Measurements from ENCODE around the gene SFXN2. TPM values are rescaled to one million over a fixed set of nuclear protein-coding genes. Genes with fewer than 3 reads are reported as not detected.
"Not testable (repeated sequence)": the region's sequence is repeated elsewhere in the genome, so short reads cannot be mapped to it uniquely, and the experiment has no call there.

SFXN2 gene
- total and polyA plus RNA-seq, 5 donors from 2014 or later = 4.9 to 11.5 (median 9.9) TPM

- Histone ChIP-seq H3K27ac (ENCODE audit: insufficient read depth, low read length, poor library complexity, severe bottlenecking) (peak within 1 kb of the TSS; percentile 88), H3K4me3 (ENCODE audit: low read depth, low read length) (peak within 1 kb of the TSS; percentile 83), H3K9me3 (ENCODE audit: control insufficient read depth in 2 of 2, low read length in 2 of 2) (no peaks in the 10 kb centered on the region), H3K36me3 (ENCODE audit: control insufficient read depth, insufficient read depth, low read length) (peaks cover 4% of the 10 kb centered on the region), H3K27me3 (ENCODE audit: control insufficient read depth, insufficient read depth, low read length) (no peaks in the 10 kb centered on the region), H3K4me1 (ENCODE audit: control insufficient read depth, insufficient read depth, low read length, poor library complexity, severe bottlenecking) (peaks cover 20% of the 10 kb centered on the region)
- H3K4me3 Mint-ChIP-seq = peak within 1 kb of the TSS; percentile 89 to 97 (median 96)
- peaks cover 13% of the 10 kb centered on the region for H3K36me3 Mint-ChIP-seq
- H3K4me1 Mint-ChIP-seq = peaks cover 21 to 60% (median 27%) of the 10 kb centered on the region in 4 donors
- no peaks in the 10 kb centered on the region for H3K27me3 Mint-ChIP-seq
- H3K9me3 Mint-ChIP-seq = no peaks in the 10 kb centered on the region
- DNase-seq (peak; percentile 89 to 98 (median 92)), ATAC-seq (ENCODE audit: low read depth in 2 of 2) (peak; percentile 93 to 94)
- peak within 1 kb of the TSS; percentile 81 to 93 (median 88) for H3K27ac Mint-ChIP-seq
Observed at GRCh38 chr10:102713814-102714620, 419 bp upstream of the SFXN2 start, which contains the start of gene ARL3. TSS of gene ARL3 (minus strand) at chr10:102714397. CDS start at chr10:102714275, 122 bp downstream.

DNA sequence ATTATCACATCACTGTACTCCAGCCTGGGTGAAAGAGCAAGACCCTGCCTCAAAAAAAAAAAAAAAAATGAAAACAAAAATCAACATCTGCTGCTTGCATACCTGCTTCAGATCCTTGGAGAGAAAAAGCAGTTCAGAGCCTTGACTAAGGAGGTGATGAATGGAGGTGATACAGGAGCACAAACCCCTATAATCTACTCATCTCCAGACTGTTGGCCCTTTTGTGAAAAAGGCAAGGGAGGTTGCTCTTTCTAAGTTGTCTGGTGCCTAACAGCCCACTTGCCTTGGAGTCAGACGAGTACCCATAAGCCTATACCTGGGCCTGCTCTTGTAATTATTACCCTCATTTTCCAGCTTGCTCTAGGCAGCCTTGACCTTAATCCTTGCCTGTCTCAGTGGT is 1.4 kb downstream of the SFXN2 start:
- no peak overlapping the region for H3K27ac Mint-ChIP-seq
- peaks cover 16% of the 10 kb centered on the region for H3K36me3 Mint-ChIP-seq
- peaks cover 19 to 60% (median 30%) of the 10 kb centered on the region in 4 donors for H3K4me1 Mint-ChIP-seq
- no peaks in the 10 kb centered on the region for H3K27me3 Mint-ChIP-seq
- ATAC-seq (ENCODE audit: low read depth in 2 of 2) (no peak), DNase-seq (no peak)
- H3K4me3 ChIP-seq (ENCODE audit: low read depth, low read length) = no peak overlapping the region
- H3K27me3 ChIP-seq (ENCODE audit: control insufficient read depth, insufficient read depth, low read length) = no peaks in the 10 kb centered on the region
- no peak overlapping the region for H3K27ac ChIP-seq (ENCODE audit: insufficient read depth, low read length, poor library complexity, severe bottlenecking)
- peak overlapping the region; percentile 89 to 97 (median 96) for H3K4me3 Mint-ChIP-seq
- H3K9me3 Mint-ChIP-seq = no peaks in the 10 kb centered on the region
- no peaks in the 10 kb centered on the region for H3K9me3 ChIP-seq (ENCODE audit: control insufficient read depth in 2 of 2, low read length in 2 of 2)
- H3K36me3 ChIP-seq (ENCODE audit: control insufficient read depth, insufficient read depth, low read length) = peaks cover 4% of the 10 kb centered on the region
- H3K4me1 ChIP-seq (ENCODE audit: control insufficient read depth, insufficient read depth, low read length, poor library complexity, severe bottlenecking) = peaks cover 20% of the 10 kb centered on the region

GRCh38 chr10:102716900-102717565 is 2.6 kb downstream of the SFXN2 start:
- H3K36me3 ChIP-seq (ENCODE audit: control insufficient read depth, insufficient read depth, low read length); H3K27me3 ChIP-seq (ENCODE audit: control insufficient read depth, insufficient read depth, low read length); H3K9me3 ChIP-seq (ENCODE audit: control insufficient read depth in 2 of 2, low read length in 2 of 2); H3K27ac ChIP-seq (ENCODE audit: insufficient read depth, low read length, poor library complexity, severe bottlenecking); ATAC-seq (ENCODE audit: low read depth in 2 of 2); H3K27me3 Mint-ChIP-seq; H3K4me3 ChIP-seq (ENCODE audit: low read depth, low read length); H3K27ac Mint-ChIP-seq; DNase-seq; H3K9me3 Mint-ChIP-seq: not testable (repeated sequence)
- Mint-ChIP-seq H3K4me3 (peak overlapping the region; percentile 24 to 78 (median 54)), H3K4me1 (peaks cover 17 to 60% (median 30%) of the 10 kb centered on the region in 4 donors), H3K36me3 (peaks cover 16% of the 10 kb centered on the region)
- H3K4me1 ChIP-seq (ENCODE audit: control insufficient read depth, insufficient read depth, low read length, poor library complexity, severe bottlenecking) = peaks cover 20% of the 10 kb centered on the region

DNA sequence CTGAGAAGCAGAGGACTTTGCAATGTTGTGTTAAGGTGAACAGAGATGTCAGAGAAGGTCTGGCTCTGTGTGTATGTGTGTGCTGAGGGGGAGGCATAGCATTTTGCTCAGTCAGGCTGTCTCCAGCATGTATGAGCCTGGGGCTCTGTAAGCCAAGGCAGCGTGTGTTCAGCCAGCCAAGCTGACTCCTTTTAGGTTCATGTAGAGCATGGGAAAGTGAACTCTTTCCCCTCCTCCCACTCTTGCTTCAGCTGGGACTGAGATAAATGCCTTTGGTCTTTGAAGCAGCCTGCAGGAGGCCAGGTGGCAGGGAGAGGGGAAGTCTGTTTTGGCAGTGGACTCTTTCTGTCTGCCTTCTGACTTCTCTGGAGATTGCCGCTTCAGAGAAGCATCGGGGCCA is 3.8 kb downstream of the SFXN2 start:
- H3K27ac ChIP-seq (ENCODE audit: insufficient read depth, low read length, poor library complexity, severe bottlenecking) = no peak overlapping the region
- Mint-ChIP-seq H3K36me3 (peaks cover 16% of the 10 kb centered on the region), H3K27ac (peak overlapping the region in 1 of 3 donors; percentile 18), H3K9me3 (no peaks in the 10 kb centered on the region), H3K27me3 (no peaks in the 10 kb centered on the region), H3K4me1 (peaks cover 19 to 50% (median 28%) of the 10 kb centered on the region in 4 donors), H3K4me3 (peak overlapping the region in 1 of 4 donors; percentile 78)
- DNase-seq (no peak), ATAC-seq (ENCODE audit: low read depth in 2 of 2) (no peak)
- peaks cover 4% of the 10 kb centered on the region for H3K36me3 ChIP-seq (ENCODE audit: control insufficient read depth, insufficient read depth, low read length)
- peaks cover 17% of the 10 kb centered on the region for H3K4me1 ChIP-seq (ENCODE audit: control insufficient read depth, insufficient read depth, low read length, poor library complexity, severe bottlenecking)
- H3K4me3 ChIP-seq (ENCODE audit: low read depth, low read length) = no peak overlapping the region
- no peaks in the 10 kb centered on the region for H3K27me3 ChIP-seq (ENCODE audit: control insufficient read depth, insufficient read depth, low read length)
- no peaks in the 10 kb centered on the region for H3K9me3 ChIP-seq (ENCODE audit: control insufficient read depth in 2 of 2, low read length in 2 of 2)

- H3K27ac Mint-ChIP-seq = peak overlapping the region in 1 of 3 donors; percentile 26
- no peaks in the 10 kb centered on the region for H3K27me3 Mint-ChIP-seq
- Histone ChIP-seq H3K27ac (ENCODE audit: insufficient read depth, low read length, poor library complexity, severe bottlenecking) (no peak overlapping the region), H3K4me3 (ENCODE audit: low read depth, low read length) (no peak overlapping the region), H3K4me1 (ENCODE audit: control insufficient read depth, insufficient read depth, low read length, poor library complexity, severe bottlenecking) (peaks cover 2% of the 10 kb centered on the region), H3K27me3 (ENCODE audit: control insufficient read depth, insufficient read depth, low read length) (no peaks in the 10 kb centered on the region), H3K9me3 (ENCODE audit: control insufficient read depth in 2 of 2, low read length in 2 of 2) (no peaks in the 10 kb centered on the region), H3K36me3 (ENCODE audit: control insufficient read depth, insufficient read depth, low read length) (peaks cover 4% of the 10 kb centered on the region)
- H3K4me1 Mint-ChIP-seq = peaks cover 19 to 39% (median 26%) of the 10 kb centered on the region in 4 donors
- ATAC-seq (ENCODE audit: low read depth in 2 of 2) = no peak
- no peak for DNase-seq
- H3K36me3 Mint-ChIP-seq = peaks cover 26% of the 10 kb centered on the region
- H3K4me3 Mint-ChIP-seq = no peak overlapping the region
- H3K9me3 Mint-ChIP-seq = peaks cover 0 to 3% (median 0%) of the 10 kb centered on the region in 7 donors
Observed at GRCh38 chr10:102720337-102720736, 5.9 kb downstream of the SFXN2 start.

GRCh38 chr10:102720775-102721301 is 6.4 kb downstream of the SFXN2 start:
- Histone ChIP-seq H3K9me3 (ENCODE audit: control insufficient read depth in 2 of 2, low read length in 2 of 2) (no peaks in the 10 kb centered on the region), H3K36me3 (ENCODE audit: control insufficient read depth, insufficient read depth, low read length) (peaks cover 4% of the 10 kb centered on the region), H3K27ac (ENCODE audit: insufficient read depth, low read length, poor library complexity, severe bottlenecking) (no peak overlapping the region), H3K4me3 (ENCODE audit: low read depth, low read length) (no peak overlapping the region), H3K27me3 (ENCODE audit: control insufficient read depth, insufficient read depth, low read length) (no peaks in the 10 kb centered on the region), H3K4me1 (ENCODE audit: control insufficient read depth, insufficient read depth, low read length, poor library complexity, severe bottlenecking) (no peaks in the 10 kb centered on the region)
- peaks cover 19 to 35% (median 23%) of the 10 kb centered on the region in 4 donors for H3K4me1 Mint-ChIP-seq
- H3K36me3 Mint-ChIP-seq = peaks cover 26% of the 10 kb centered on the region
- peak overlapping the region in 1 of 3 donors; percentile 26 for H3K27ac Mint-ChIP-seq
- peaks cover 0 to 3% (median 0%) of the 10 kb centered on the region in 7 donors for H3K9me3 Mint-ChIP-seq
- H3K27me3 Mint-ChIP-seq = no peaks in the 10 kb centered on the region
- no peak for DNase-seq
- ATAC-seq (ENCODE audit: low read depth in 2 of 2) = no peak
- no peak overlapping the region for H3K4me3 Mint-ChIP-seq

DNA sequence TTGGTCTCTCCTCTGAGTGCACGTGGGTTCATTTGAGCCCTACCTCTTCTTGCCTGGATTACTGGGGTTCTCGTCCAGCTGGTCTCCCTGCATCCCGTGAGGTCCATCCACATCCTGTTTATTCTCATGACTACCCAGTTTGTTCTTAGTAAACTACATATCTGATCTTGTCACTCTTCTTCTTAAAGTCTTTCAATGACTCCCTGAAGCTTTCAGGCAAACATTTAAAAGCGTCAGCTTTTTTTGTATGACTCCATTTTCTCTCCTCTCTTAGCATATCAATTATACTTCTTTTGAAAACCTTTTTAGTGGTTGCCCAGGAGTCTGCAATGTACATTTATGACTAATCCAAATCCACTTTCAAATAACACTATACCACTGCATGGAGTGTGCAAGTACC is 7.5 kb downstream of the SFXN2 start:
- H3K4me3 Mint-ChIP-seq = no peak overlapping the region
- Histone ChIP-seq H3K36me3 (ENCODE audit: control insufficient read depth, insufficient read depth, low read length) (peaks cover 7% of the 10 kb centered on the region), H3K4me1 (ENCODE audit: control insufficient read depth, insufficient read depth, low read length, poor library complexity, severe bottlenecking) (no peaks in the 10 kb centered on the region), H3K9me3 (ENCODE audit: control insufficient read depth in 2 of 2, low read length in 2 of 2) (no peaks in the 10 kb centered on the region), H3K4me3 (ENCODE audit: low read depth, low read length) (no peak overlapping the region), H3K27me3 (ENCODE audit: control insufficient read depth, insufficient read depth, low read length) (no peaks in the 10 kb centered on the region), H3K27ac (ENCODE audit: insufficient read depth, low read length, poor library complexity, severe bottlenecking) (no peak overlapping the region)
- DNase-seq (no peak), ATAC-seq (ENCODE audit: low read depth in 2 of 2) (no peak)
- peaks cover 31% of the 10 kb centered on the region for H3K36me3 Mint-ChIP-seq
- no peaks in the 10 kb centered on the region for H3K27me3 Mint-ChIP-seq
- H3K9me3 Mint-ChIP-seq = peaks cover 0 to 3% (median 0%) of the 10 kb centered on the region in 7 donors
- peak overlapping the region in 1 of 3 donors; percentile 91 for H3K27ac Mint-ChIP-seq
- H3K4me1 Mint-ChIP-seq = peaks cover 18 to 26% (median 19%) of the 10 kb centered on the region in 4 donors

All from CD4-positive, CD25-positive, alpha-beta regulatory T cell (primary cell).